Umbilical cord (tissue), 2 donors: ENCODE measurements around the gene PARD3B. TPM values are rescaled to one million over a fixed set of nuclear protein-coding genes. Genes with fewer than 3 reads are reported as not detected.
"Not testable (repeated sequence)": the region's sequence is repeated elsewhere in the genome, so short reads cannot be mapped to it uniquely, and the experiment has no call there.

Source experiments
- DNase-seq: peaks from one replicate; pipeline ENCODE4 v3.0.0-alpha.2; 2015; ENCODE audit warnings: low spot score
- total RNA-seq: library from RNA; depleted of rRNA; stranded (reverse); fragments of >200 nt; gene quantifications from one replicate; pipeline ENCODE4 v1.2.3, GENCODE V29; 2014; ENCODE audit warnings: low replicate concordance; ENCODE audit not compliant: insufficient read depth

Gene PARD3B
- total RNA-seq, 1 donor from 2014 or later, result 27.7 TPM

- peak; percentile 79 for DNase-seq
Observed at GRCh38 chr2:205188239-205189138, 643.2 kb downstream of the PARD3B start.

- DNase-seq, result no peak
Observed at GRCh38 chr2:205189301-205189700, 644.0 kb downstream of the PARD3B start.

GRCh38 chr2:205190528-205190927 lies 645.3 kb downstream of the PARD3B start:
- no peak for DNase-seq

- peak; percentile 63 for DNase-seq
Observed at GRCh38 chr2:205193125-205193835, 648.0 kb downstream of the PARD3B start.

- no peak for DNase-seq
Observed at GRCh38 chr2:205193836-205194228, 648.6 kb downstream of the PARD3B start.

GRCh38 chr2:205197468-205198139 lies 652.3 kb downstream of the PARD3B start:
- no peak for DNase-seq

- DNase-seq, result no peak
Observed at GRCh38 chr2:205198140-205198525, 652.9 kb downstream of the PARD3B start.

- no peak for DNase-seq
Observed at GRCh38 chr2:205199165-205199850, 654.0 kb downstream of the PARD3B start.

- no peak for DNase-seq
Observed at GRCh38 chr2:205210494-205210893, 665.2 kb downstream of the PARD3B start.

GRCh38 chr2:205212357-205212756 lies 667.1 kb downstream of the PARD3B start:
- DNase-seq, result peak; percentile 48

GRCh38 chr2:205216092-205216491 lies 670.8 kb downstream of the PARD3B start:
- no peak for DNase-seq

- DNase-seq, result peak; percentile 13
Observed at GRCh38 chr2:205216580-205216979, 671.3 kb downstream of the PARD3B start.

- DNase-seq, result no peak
Observed at GRCh38 chr2:205217004-205217403, 671.7 kb downstream of the PARD3B start.

- peak; percentile 10 for DNase-seq
Observed at GRCh38 chr2:205218056-205218455, 672.8 kb downstream of the PARD3B start.

- DNase-seq, result not testable (repeated sequence)
Observed at GRCh38 chr2:205218816-205219215, 673.5 kb downstream of the PARD3B start.

- no peak for DNase-seq
Observed at GRCh38 chr2:205220559-205220958, 675.3 kb downstream of the PARD3B start.

- DNase-seq, result no peak
Observed at GRCh38 chr2:205232086-205232485, 686.8 kb downstream of the PARD3B start.

- DNase-seq, result no peak
Observed at GRCh38 chr2:205235434-205235833, 690.2 kb downstream of the PARD3B start.

GRCh38 chr2:205237524-205237923 lies 692.2 kb downstream of the PARD3B start:
- DNase-seq, result no peak

- DNase-seq, result peak; percentile 26
Observed at GRCh38 chr2:205245001-205245400, 699.7 kb downstream of the PARD3B start.

GRCh38 chr2:205245652-205246051 lies 700.4 kb downstream of the PARD3B start:
- DNase-seq, result peak; percentile 92

GRCh38 chr2:205259121-205259520 lies 713.8 kb downstream of the PARD3B start:
- no peak for DNase-seq
